OCI-LY3 (cell line): ENCODE results near the gene RAPGEF5.

Experiments used
- CTCF ChIP-seq: fragments of 200-600, 300-600 bp; sonication (generic); IDR thresholded peaks from 2 replicates; pipeline ENCODE4 v1.5.1; 2014; ENCODE audit warnings: antibody characterized with exemption, low read length, low read depth
- EZH2phosphoT487 ChIP-seq: fragments of 200-600 bp; shearing (Covaris generic); IDR thresholded peaks from 2 replicates; pipeline ENCODE4 v1.6.1; 2018; ENCODE audit warnings: antibody characterized with exemption, mixed run types, low read depth

GRCh38 chr7:22319424-22320403, 37.2 kb downstream of the RAPGEF5 start:
- TF ChIP-seq CTCF (no peak), EZH2phosphoT487 (no peak)
